K562 (cell line): Measurements from ENCODE around the gene RNF40. TPM values are rescaled to one million over a fixed set of nuclear protein-coding genes. Genes with fewer than 3 reads are reported as not detected.

ENCODE experiments used
- ATF6 ChIP-seq: sonication (generic); formaldehyde crosslinking; IDR thresholded peaks from 2 replicates; pipeline ENCODE4 v1.4.0; 2020; ENCODE audit warnings: mild to moderate bottlenecking, missing genetic modification reagents
- BRD9 ChIP-seq: fragments of 450-650 bp; IDR thresholded peaks from 2 replicates; pipeline ENCODE4 v1.6.1; 2018; ENCODE audit warnings: low read depth; ENCODE audit not compliant: partially characterized antibody
- FIP1L1 ChIP-seq: fragments of 200-400 bp; formaldehyde crosslinking; IDR thresholded peaks from 2 replicates; pipeline ENCODE4 v1.6.1; 2018; ENCODE audit warnings: mild to moderate bottlenecking, low read depth, low read length; ENCODE audit not compliant: poor library complexity, severe bottlenecking
- FOXA3 ChIP-seq, 2 experiments: fragments of 450-650 bp in 1 of 2; sonication (generic) in 1 of 2; formaldehyde crosslinking; IDR thresholded peaks in 1 of 2; conservative IDR thresholded peaks in 1 of 2; 2 replicates each; pipeline versions ENCODE4 v1.4.0 to v1.8.0; 2020 to 2022; ENCODE audit warnings: mild to moderate bottlenecking in 2 of 2, missing genetic modification reagents in 1 of 2
- HES1 ChIP-seq: fragments of 450-650 bp; IDR thresholded peaks from 2 replicates; pipeline ENCODE4 v1.6.1; 2016; ENCODE audit warnings: low read depth, mild to moderate bottlenecking, moderate library complexity
- MAFG ChIP-seq: fragments of 450-650 bp; conservative IDR thresholded peaks from 2 replicates; pipeline ENCODE4 v1.6.1; 2016; ENCODE audit warnings: missing genetic modification characterization, missing compliant biosample characterization
- MLLT1 ChIP-seq, 2 experiments: fragments of 450-650 bp; IDR thresholded peaks; 2 replicates each; pipeline ENCODE4 v1.6.1; 2016
- NONO ChIP-seq, 2 experiments: fragments of 200-400 bp in 1 of 2; fragments of 450-650 bp in 1 of 2; formaldehyde crosslinking in 1 of 2; IDR thresholded peaks; 2 replicates each; pipeline ENCODE4 v1.6.1; 2017; ENCODE audit warnings: low read depth in 2 of 2, mild to moderate bottlenecking in 2 of 2, moderate library complexity in 2 of 2, low read length in 1 of 2
- NR2C2 ChIP-seq, 2 experiments: fragments of 200-800 bp in 1 of 2; sonication (Bioruptor generic) in 1 of 2; sonication (generic) in 1 of 2; formaldehyde crosslinking in 1 of 2; IDR thresholded peaks; 2 replicates each; pipeline versions ENCODE4 v1.6.1 to v1.8.0; 2016 to 2022; ENCODE audit warnings: mild to moderate bottlenecking in 1 of 2, missing compliant biosample characterization in 1 of 2, missing genetic modification characterization in 1 of 2, missing genetic modification reagents in 1 of 2
- STAT5A ChIP-seq: IDR thresholded peaks from 2 replicates; pipeline ENCODE4 v1.6.1; 2012; ENCODE audit warnings: low read length, inconsistent platforms, borderline replicate concordance
- YBX1 ChIP-seq: fragments of 450-650 bp; IDR thresholded peaks from 2 replicates; pipeline ENCODE4 v1.7.1; 2016; ENCODE audit warnings: mild to moderate bottlenecking
- ZNF24 ChIP-seq: fragments of 450-650 bp; IDR thresholded peaks from 2 replicates; pipeline ENCODE4 v1.6.1; 2016
- polyA plus RNA-seq, 8 experiments: library from polyadenylated mRNA; depleted of rRNA in 4 of 8; stranded (reverse) in 5 of 8; unstranded in 3 of 8; fragments of >200 nt; fragmentation: Nextera tagmentation in 2 of 8; fragmentation: Illumina TruSeq in 1 of 8; extraction: Ambion mirVana in 2 of 8; extraction: Trizol in 1 of 8; gene quantifications; 2 replicates each; pipeline versions ENCODE4 v1.2.1 to v1.2.3, GENCODE V29; 2011 to 2014; ENCODE audit warnings: inconsistent platforms in 1 of 8, missing spikeins in 1 of 8
- total RNA-seq, 7 experiments: library from RNA; depleted of rRNA in 6 of 7; stranded (reverse); fragments of >200 nt in 6 of 7; fragmentation: Illumina TruSeq in 2 of 7; extraction: Trizol in 2 of 7; gene quantifications; 2 replicates each; pipeline versions ENCODE4 v1.2.1 to v1.2.3, GENCODE V29; 2011 to 2021; ENCODE audit warnings: low replicate concordance in 1 of 7
- TF ChIP-seq, protein P1 (sequence below), 2 experiments: IDR thresholded peaks in 1 of 2; conservative IDR thresholded peaks in 1 of 2; 2 replicates each; pipeline ENCODE4 v1.6.1; 2016; ENCODE audit warnings: low read depth in 2 of 2, mild to moderate bottlenecking in 1 of 2, missing compliant biosample characterization in 1 of 2, missing genetic modification characterization in 1 of 2, moderate library complexity in 1 of 2
- TF ChIP-seq, protein P2 (sequence below): sonication (generic); formaldehyde crosslinking; IDR thresholded peaks from 2 replicates; pipeline ENCODE4 v1.8.0; 2022; ENCODE audit warnings: mild to moderate bottlenecking, missing genetic modification reagents
- TF ChIP-seq, protein P3 (sequence below): fragments of 250-450 bp; sonication (Bioruptor Pico); IDR thresholded peaks from 2 replicates; pipeline ENCODE4 v1.4.0; 2020; ENCODE audit warnings: mild to moderate bottlenecking, moderate library complexity

Gene RNF40
- total and polyA plus RNA-seq, 9 of the 15 experiments (the other 6 are each of a cell fraction or from before 2014, with no cell fraction given), result 6.2 to 129 (median 81.5) TPM

DNA sequence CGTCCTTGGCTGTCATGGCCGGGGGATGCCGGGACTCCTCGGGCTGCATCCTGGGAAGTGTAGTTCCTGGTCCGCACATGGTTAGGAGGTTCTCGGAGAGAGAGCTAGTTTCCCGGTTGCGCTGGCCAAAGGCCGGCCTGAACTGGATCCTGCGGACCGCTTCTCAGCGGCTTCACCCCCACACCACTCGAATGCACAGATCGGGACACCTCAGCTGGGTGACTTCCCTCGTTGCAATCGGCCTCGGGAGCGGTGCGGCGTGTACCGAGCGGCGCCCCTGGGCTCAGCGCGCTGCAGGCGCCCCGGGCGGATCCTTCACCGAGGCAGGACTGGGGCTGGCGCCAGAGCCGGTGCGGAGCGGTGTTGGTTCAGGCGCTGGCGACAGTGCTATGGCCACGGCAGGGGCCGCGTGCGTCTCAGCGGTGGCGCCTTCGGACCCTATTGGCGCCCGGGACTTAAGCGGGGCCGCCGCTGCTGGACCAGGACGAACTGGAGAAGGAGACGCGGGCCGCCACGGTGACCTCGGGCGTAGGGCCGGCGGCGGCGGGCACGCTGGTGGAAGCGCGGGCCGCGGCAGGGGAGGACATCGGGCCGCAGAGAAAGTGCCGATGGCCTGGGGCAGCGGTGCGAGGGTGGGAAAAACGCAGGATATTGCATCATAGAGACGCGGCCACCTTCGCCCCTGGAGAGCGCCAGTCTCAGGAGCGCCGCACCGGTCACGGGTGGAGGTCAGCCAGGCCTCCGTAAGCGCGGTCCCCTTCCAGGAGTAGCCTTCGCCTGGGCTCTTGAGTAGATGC, 13.5 kb downstream of the RNF40 start (continued):
- TF ChIP-seq, protein P1, sequence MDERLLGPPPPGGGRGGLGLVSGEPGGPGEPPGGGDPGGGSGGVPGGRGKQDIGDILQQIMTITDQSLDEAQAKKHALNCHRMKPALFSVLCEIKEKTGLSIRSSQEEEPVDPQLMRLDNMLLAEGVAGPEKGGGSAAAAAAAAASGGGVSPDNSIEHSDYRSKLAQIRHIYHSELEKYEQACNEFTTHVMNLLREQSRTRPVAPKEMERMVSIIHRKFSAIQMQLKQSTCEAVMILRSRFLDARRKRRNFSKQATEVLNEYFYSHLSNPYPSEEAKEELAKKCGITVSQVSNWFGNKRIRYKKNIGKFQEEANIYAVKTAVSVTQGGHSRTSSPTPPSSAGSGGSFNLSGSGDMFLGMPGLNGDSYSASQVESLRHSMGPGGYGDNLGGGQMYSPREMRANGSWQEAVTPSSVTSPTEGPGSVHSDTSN (CRISPR knock-in tag; IDR thresholded peaks at IDR 0.05; ENCODE audit: low read depth), result no peak
- TF ChIP-seq, protein P1 (tag; conservative IDR thresholded peaks at IDR 0.05; ENCODE audit: low read depth), result no peak
- TF ChIP-seq MLLT1 (IDR thresholded peaks at IDR 0.05) (0 out of 4 replicates have a peak, but pooled peaks of 1 of the 2 experiments have one; percentile 33), FIP1L1 (peak; percentile 89), BRD9 (no peak), NR2C2 (CRISPR knock-in tag; IDR thresholded peaks at IDR 0.05) (peak; percentile 53; the same call in 1 of the 2 replicates), NR2C2 (tag; IDR thresholded peaks at IDR 0.05) (peak; percentile 86), HES1 (no peak), ATF6 (CRISPR knock-in tag) (peak; percentile 91; the same call in 1 of the 2 replicates), STAT5A (no peak), ZNF24 (no peak; the same call in 1 of the 2 replicates), FOXA3 (CRISPR knock-in tag; conservative IDR thresholded peaks at IDR 0.05 in 1 of 2, IDR thresholded peaks at IDR 0.05 in 1 of 2) (peak in 1 of 2 experiments; percentile 29; a peak in 1 of 4 replicates), NONO (IDR thresholded peaks at IDR 0.05; ENCODE audit: low read depth in 2 of 2, low read length in 1 of 2) (peak; percentile 60 to 61; a peak in 3 of 4 replicates), MAFG (tag) (no peak), YBX1 (no peak)
- TF ChIP-seq, protein P2, sequence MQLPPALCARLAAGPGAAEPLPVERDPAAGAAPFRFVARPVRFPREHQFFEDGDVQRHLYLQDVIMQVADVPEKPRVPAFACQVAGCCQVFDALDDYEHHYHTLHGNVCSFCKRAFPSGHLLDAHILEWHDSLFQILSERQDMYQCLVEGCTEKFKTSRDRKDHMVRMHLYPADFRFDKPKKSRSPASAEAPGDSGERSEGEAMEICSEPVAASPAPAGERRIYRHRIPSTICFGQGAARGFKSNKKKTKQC (CRISPR knock-in tag), result peak; percentile 72; the same call in 1 of the 2 replicates
- TF ChIP-seq, protein P3, sequence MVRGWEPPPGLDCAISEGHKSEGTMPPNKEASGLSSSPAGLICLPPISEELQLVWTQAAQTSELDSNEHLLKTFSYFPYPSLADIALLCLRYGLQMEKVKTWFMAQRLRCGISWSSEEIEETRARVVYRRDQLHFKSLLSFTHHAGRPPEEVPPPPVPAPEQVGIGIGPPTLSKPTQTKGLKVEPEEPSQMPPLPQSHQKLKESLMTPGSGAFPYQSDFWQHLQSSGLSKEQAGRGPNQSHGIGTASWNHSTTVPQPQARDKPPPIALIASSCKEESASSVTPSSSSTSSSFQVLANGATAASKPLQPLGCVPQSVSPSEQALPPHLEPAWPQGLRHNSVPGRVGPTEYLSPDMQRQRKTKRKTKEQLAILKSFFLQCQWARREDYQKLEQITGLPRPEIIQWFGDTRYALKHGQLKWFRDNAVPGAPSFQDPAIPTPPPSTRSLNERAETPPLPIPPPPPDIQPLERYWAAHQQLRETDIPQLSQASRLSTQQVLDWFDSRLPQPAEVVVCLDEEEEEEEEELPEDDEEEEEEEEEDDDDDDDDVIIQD, result no peak
